GM18873 (cell line): ENCODE data around the gene AMER1.
"Not testable (repeated sequence)": the region's sequence is repeated elsewhere in the genome, so short reads cannot be mapped to it uniquely, and the experiment has no call there.

ENCODE experiments used
- ATAC-seq: cut with Tn5 transposase; IDR thresholded peaks from one replicate; pipeline ENCODE4 v1.9.1; 2021; ENCODE audit warnings: mild to moderate bottlenecking, moderate library complexity, moderate number of reproducible peaks; ENCODE audit not compliant: unreplicated experiment, low FRiP score

Gene AMER1

DNA sequence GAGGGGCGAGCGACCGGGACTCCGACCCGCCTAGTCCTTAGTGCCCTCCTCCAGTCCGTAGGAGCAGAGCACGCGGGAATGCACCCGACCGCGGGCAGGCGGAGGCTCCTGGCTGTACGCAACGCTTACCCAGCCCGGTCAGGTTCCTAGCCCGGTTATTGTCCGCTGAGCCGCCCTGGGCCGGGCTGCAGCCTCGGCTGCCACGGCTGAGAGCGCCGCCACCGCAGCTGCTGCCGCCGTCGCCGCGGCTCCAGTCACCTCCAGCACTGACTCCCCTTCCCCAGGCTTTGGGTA is at the start of gene AMER1:
Gene AMER1 (minus strand): TSS at position 268 of the 294 bp plus-strand sequence. CDS start 12,422 bp downstream, outside the sequence.
- ATAC-seq = peak; percentile 26

DNA sequence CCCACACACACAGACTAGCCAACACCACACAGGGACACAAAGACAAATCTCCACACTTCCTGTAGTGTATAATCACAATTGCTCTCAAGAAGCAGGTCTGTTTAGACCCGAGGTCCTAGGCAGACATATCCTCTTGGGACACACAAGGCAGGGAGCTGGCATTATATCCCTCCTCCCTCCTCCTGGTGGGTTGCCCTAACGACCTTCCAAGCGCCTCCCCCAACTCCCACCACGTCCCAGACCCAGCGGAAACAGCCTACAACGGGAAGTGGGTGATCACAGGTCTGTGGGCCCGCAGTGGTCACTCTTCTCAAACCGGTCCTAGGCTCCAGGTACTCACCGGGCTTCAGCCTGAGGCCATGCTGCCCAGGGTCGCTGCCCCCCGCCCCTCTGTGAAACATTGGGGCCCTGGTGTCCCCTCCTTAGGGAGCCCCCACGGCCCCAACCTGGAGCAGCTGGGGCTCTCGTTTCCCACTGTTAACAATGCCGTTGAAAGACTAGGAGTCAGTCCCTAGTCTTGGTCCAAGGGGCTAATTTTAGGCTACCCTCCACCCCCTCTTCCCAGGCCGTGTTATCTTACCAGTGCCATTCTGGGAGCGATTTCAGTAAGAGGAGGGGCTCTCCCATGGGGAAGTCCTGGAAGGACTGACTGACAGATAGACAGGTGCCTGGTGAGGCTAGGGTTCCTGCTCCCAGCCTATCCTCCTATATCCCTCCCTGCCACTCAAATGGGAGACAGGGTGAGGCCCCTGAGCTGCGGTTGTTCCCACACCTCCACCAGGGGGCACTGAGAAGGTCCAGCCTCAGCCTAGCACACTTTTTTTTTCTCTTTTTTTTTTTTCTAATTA is 24.8 kb upstream of the AMER1 start, which contains the start of gene ASB12:
Gene ASB12 (minus strand): TSS at position 485 of the 848 bp plus-strand sequence. CDS start 4,957 bp downstream, outside the sequence.
- no peak for ATAC-seq

GRCh38 chrX:64229154-64229553 is 23.6 kb upstream of the AMER1 start:
- no peak for ATAC-seq

DNA sequence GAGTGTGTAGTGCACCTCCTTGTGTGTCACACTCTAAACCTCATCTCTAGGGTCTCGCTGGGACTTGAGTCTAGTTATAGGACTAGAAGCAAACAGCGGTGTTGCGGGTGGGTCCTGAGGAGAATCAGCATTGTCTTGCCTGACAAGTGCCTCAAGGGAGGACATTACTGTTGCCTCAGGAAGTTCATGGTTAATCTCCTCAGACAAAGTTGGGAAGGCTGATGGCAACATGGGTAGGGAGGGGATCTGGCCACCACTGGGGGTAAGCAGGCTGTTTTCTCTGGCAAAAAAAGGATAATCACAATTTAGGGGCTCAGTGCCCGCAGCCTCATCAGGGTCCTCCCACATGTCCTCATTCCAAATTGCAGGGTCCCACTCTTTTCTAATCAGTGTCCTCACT is 12.5 kb upstream of the AMER1 start:
- no peak for ATAC-seq

DNA sequence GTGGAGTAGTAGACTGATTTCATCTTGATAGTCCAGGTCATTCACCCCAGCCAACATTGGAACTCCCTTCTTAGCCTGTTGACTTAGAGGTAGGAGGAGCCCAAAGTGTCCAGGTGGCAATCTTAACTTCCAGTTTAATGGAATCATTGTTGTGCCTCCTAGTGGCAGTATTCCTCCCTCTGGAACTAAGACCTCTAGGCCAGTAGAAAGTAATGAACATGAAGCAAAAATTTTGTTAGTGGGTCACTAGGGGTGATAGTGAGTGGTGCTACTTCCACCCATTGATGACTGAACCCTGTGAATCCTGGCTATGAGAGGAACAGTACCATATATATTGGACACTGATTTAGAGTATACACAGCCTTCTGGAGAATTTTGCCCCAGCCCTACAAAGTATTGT is 8.5 kb upstream of the AMER1 start:
- ATAC-seq = not testable (repeated sequence)

- ATAC-seq = no peak
Observed at GRCh38 chrX:64206556-64207162, 1.2 kb upstream of the AMER1 start.

- ATAC-seq = peak; percentile 85
Observed at GRCh38 chrX:64205735-64206501, 410 bp upstream of the AMER1 start.

DNA sequence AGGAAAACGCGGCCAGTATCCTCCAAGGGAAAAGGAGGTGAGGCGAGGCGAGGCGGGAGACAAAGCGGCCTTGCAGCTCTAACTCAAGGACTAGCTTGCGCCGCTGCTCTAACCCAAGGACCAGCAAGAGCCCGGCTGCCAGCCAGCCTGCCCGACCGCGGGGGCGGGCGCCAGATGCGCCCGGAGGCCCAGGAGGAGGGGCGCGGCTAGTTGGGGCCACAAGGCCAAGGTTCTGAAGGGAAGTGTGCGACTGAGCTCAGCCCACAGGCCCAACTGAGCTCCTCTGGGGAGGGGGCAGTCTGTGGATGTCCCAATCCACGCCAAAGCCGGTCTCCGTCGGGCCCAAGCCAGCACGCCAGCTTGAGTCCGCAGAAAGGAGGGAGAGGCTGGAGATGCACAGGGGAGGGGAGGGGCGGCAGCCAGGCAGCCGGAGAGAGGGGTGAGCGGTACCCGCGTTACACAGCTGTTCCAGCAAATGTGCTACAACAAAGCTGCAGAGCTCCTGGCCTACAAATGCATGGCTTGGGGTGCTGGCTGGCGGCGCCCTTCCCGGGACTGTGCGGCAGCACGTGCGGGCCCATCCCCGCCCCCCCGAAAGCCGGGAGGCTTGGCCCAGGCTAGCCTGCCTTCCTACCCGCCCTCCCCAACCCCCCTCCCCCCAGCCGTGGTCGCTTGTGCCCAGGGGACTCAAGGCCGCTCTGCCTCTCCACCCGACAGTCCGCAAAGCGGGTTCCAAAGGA is 637 bp downstream of the AMER1 start:
- ATAC-seq = peak; percentile 4

- ATAC-seq = no peak
Observed at GRCh38 chrX:64204252-64204651, 1.3 kb downstream of the AMER1 start.

DNA sequence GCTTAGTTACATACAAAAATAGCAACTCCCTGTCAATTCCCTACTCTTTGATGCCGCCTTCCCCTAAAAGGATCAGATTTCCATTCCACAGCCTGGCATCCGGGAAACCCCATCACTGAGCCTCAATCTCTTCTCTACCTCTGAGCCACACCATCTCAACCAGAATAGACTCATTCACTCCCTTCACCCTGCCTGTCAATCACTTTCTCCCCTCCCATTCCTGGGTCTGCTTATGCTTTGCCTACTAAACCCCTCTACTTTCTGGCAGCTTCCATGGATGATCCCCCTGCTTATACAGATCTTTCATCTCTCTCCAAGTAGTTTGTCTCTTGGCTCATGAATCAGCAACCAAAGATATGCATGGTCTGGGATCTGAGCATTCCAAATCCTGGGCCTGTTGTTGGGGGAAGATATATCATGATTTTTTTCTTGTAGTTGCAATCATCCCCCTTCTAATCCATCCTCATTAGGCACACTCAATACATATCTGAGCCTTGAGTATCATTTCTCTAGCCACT is 2.6 kb downstream of the AMER1 start:
- no peak for ATAC-seq

DNA sequence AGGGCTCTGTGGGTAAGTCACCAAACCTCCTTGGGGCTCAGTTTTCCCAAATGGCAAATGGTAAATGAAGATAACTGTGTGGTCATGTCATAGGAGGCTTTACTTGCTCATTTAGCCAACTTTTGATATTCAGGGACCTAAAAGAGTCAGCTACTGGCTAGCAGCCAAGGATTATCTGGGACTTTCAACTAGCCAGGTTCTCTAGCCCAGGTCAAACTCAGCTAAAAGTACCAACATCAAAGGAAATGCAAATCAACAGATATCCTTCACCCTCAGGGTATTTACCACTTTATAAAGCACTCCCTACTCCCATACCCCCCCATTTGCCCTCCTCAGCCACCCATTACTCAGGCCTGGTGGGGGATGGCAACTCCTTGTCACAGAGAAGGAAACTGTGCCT is 7.5 kb downstream of the AMER1 start:
- ATAC-seq = no peak

DNA sequence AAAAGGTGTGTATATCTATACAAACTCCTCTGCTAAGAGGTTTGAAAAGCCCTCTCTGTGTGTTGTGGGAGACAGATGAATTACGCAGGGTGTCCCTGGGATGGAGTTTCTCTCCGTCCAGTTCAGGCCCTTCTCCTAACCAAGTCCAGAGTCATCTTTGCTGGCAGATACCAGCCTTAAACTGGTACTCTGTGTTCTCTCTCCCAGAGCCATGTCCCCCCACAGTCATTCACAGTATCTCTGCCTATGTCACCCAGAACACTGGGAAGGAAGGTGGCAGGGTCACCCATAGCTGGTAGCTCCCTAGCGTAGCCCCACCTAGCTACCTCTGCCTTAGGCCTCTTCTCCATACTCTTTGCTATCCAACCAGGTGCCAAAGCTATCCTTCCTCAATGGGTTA is 8.9 kb downstream of the AMER1 start:
- no peak for ATAC-seq

GRCh38 chrX:64195862-64196261 is 9.6 kb downstream of the AMER1 start:
- ATAC-seq = no peak

DNA sequence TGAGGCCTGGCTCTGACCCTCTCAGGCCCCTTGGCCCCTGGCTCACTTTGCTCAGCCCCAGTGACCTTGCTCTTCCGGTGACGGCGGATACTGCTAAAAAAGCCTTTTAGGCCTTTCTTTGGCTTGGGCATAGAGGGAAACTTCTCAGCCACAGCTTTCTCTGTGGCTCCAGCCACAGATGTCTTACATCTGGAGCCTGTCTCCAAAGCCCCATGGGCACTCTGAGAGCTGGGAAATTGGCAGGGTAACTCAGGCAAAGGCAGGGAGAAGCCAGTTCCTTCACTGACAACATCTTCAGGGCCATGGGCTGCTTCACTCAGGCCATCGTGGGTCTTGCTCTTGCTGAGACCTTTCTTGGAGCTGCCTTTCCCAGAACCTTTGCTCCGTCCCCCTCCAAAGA is 12.8 kb downstream of the AMER1 start:
- ATAC-seq = no peak

- no peak for ATAC-seq
Observed at GRCh38 chrX:64192040-64192439, 13.5 kb downstream of the AMER1 start.

GRCh38 chrX:64191281-64192010 is 14.1 kb downstream of the AMER1 start:
- ATAC-seq = no peak

DNA sequence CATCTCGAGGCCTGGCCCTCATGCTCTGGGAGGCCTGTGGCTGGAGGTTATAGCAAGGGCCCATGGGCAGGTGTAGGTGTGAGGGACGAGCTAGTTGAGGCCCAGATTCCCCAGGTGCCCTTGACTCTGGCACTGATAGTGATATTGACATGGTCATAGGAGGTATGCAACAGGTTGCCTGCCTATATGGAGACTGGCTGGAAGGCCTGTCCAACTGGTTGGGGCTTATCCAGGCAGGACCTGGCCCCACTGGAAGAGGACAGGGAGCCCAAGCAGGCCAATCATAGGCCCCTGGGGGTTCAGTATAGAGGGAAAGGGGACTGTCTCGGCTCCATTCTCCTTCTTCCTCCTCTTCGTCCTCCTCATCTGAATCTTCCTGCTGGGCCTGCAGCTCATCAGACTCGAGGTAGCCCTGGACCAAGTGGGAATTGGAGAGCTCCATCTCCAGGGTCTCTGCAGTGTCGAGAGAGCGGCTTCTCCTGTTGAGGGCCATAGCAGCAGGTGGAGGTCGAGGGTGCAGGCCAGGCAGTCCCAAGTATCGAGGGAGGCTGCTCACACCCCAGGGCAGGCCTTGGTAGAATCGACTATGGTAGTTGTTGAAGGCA is 15.3 kb downstream of the AMER1 start:
- ATAC-seq = no peak

- no peak for ATAC-seq
Observed at GRCh38 chrX:64188901-64189300, 16.6 kb downstream of the AMER1 start.

DNA sequence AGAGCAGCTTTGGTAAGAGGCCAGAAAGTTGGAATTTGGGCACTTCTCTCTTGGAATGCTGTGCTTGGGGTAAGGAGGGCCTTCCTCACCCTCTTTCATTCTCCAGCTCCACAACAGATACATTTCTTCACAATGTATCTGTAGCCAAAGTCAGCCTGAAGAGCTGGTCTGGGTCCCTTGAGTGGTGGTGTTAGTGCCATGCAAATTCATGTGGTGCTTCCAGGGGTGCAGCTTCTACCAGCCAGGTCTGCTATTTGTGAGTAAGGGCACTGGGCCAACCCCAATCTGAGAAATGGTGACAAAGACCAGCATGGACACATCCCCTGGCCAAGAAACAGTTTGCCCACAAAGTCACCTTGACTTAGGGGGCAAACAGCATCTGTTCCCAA is 17.8 kb downstream of the AMER1 start:
- ATAC-seq = no peak
